GM12892 (cell line): ENCODE data around the gene LLGL2.
A peak's percentile ranks its signal among the peaks of the same experiment; 100 is the strongest.

Source experiments
- DNase-seq: peaks from one replicate; pipeline ENCODE4 v3.0.0; 2011; ENCODE audit not compliant: insufficient read length
- FAIRE-seq: peaks from 2 replicates; lab custom pipeline; 2011; peaks lifted over from hg19 to GRCh38; lab: Jason Lieb, UNC
- POLR2A ChIP-seq: IDR thresholded peaks from 2 replicates; pipeline ENCODE4 v1.6.1; 2011; ENCODE audit warnings: low read depth, low read length, control low read depth
- POLR2AphosphoS5 ChIP-seq: IDR thresholded peaks from 2 replicates; pipeline ENCODE4 v1.6.1; 2011; ENCODE audit warnings: low read depth, low read length, control low read depth
- TAF1 ChIP-seq: IDR thresholded peaks from 2 replicates; pipeline ENCODE4 v1.6.1; 2011; ENCODE audit warnings: low read depth, mild to moderate bottlenecking, control low read depth, low read length, borderline replicate concordance

LLGL2 gene

GRCh38 chr17:75615301-75615700 is 89.8 kb downstream of the LLGL2 start:
- no peak for FAIRE-seq
- TF ChIP-seq POLR2A (no peak), POLR2AphosphoS5 (no peak), TAF1 (no peak)
- DNase-seq, result no peak

- DNase-seq, result no peak
- TF ChIP-seq POLR2AphosphoS5 (no peak), POLR2A (no peak), TAF1 (no peak)
- FAIRE-seq, result no peak
Observed at GRCh38 chr17:75616521-75617122, 91.1 kb downstream of the LLGL2 start.

- no peak for FAIRE-seq
- no peak for TF ChIP-seq POLR2AphosphoS5
- no peak for TF ChIP-seq POLR2A
- no peak for TF ChIP-seq TAF1
- no peak for DNase-seq
Observed at GRCh38 chr17:75617218-75617617, 91.7 kb downstream of the LLGL2 start.

- FAIRE-seq, result no peak
- no peak for TF ChIP-seq POLR2A
- no peak for TF ChIP-seq TAF1
- TF ChIP-seq POLR2AphosphoS5, result no peak
Observed at GRCh38 chr17:75617675-75618074, 92.2 kb downstream of the LLGL2 start.

GRCh38 chr17:75619506-75620431 is 94.3 kb downstream of the LLGL2 start:
- FAIRE-seq (peak; percentile 14), DNase-seq (peak; percentile 59)
- TF ChIP-seq POLR2AphosphoS5 (no peak), POLR2A (no peak), TAF1 (no peak)

More at GRCh38 chr17:75617675-75618074, 92.2 kb downstream of the LLGL2 start:
- no peak for DNase-seq

GRCh38 chr17:75621489-75621888 is 96.0 kb downstream of the LLGL2 start:
- DNase-seq (no peak), FAIRE-seq (no peak)
- TF ChIP-seq TAF1 (no peak), POLR2A (no peak), POLR2AphosphoS5 (no peak)

GRCh38 chr17:75622076-75622475 is 96.6 kb downstream of the LLGL2 start:
- no peak for TF ChIP-seq POLR2AphosphoS5
- TF ChIP-seq POLR2A, result no peak
- no peak for TF ChIP-seq TAF1
- FAIRE-seq, result no peak
- DNase-seq, result no peak

GRCh38 chr17:75622771-75623273 is 97.3 kb downstream of the LLGL2 start:
- FAIRE-seq, result no peak
- DNase-seq, result no peak
- TF ChIP-seq TAF1 (no peak), POLR2A (no peak), POLR2AphosphoS5 (no peak)

- DNase-seq (no peak), FAIRE-seq (no peak)
- TF ChIP-seq POLR2AphosphoS5, result no peak
- no peak for TF ChIP-seq POLR2A
- TF ChIP-seq TAF1, result no peak
Observed at GRCh38 chr17:75623386-75623785, 97.9 kb downstream of the LLGL2 start.

GRCh38 chr17:75624021-75624420 is 98.5 kb downstream of the LLGL2 start:
- FAIRE-seq, result no peak
- no peak for DNase-seq
- no peak for TF ChIP-seq POLR2AphosphoS5
- no peak for TF ChIP-seq TAF1
- no peak for TF ChIP-seq POLR2A
